HepG2 (cell line): ENCODE data around the gene MOV10L1. TPM values are rescaled to one million over a fixed set of nuclear protein-coding genes. Genes with fewer than 3 reads are reported as not detected.
A peak's percentile ranks its signal among the peaks of the same experiment; 100 is the strongest.

Experiments used
- ARID4A ChIP-seq: sonication (generic); formaldehyde crosslinking; IDR thresholded peaks from 2 replicates; pipeline ENCODE4 v1.5.0; 2020; ENCODE audit warnings: mild to moderate bottlenecking, missing genetic modification reagents, borderline replicate concordance
- CERS6 ChIP-seq: sonication (generic); formaldehyde crosslinking; IDR thresholded peaks from 2 replicates; pipeline ENCODE4 v1.5.0; 2020; ENCODE audit warnings: missing genetic modification reagents
- E2F2 ChIP-seq: sonication (generic); formaldehyde crosslinking; IDR thresholded peaks from 2 replicates; pipeline ENCODE4 v1.4.0; 2020; ENCODE audit warnings: missing genetic modification reagents, borderline replicate concordance
- GATA4 ChIP-seq: sonication (generic); IDR thresholded peaks from 2 replicates; pipeline ENCODE4 v1.6.1; 2016; ENCODE audit warnings: antibody characterized with exemption, low read depth, borderline replicate concordance
- GATAD2A ChIP-seq: IDR thresholded peaks from 2 replicates; pipeline ENCODE4 v1.6.1; 2016
- NKX3-1 ChIP-seq: sonication (generic); formaldehyde crosslinking; IDR thresholded peaks from 2 replicates; pipeline ENCODE4 v1.5.0; 2020; ENCODE audit warnings: missing genetic modification reagents
- PHF20 ChIP-seq: sonication (generic); formaldehyde crosslinking; IDR thresholded peaks from 2 replicates; pipeline ENCODE4 v1.5.0; 2020; ENCODE audit warnings: mild to moderate bottlenecking, missing genetic modification reagents
- PHF8 ChIP-seq: sonication (generic); formaldehyde crosslinking; IDR thresholded peaks from 2 replicates; pipeline ENCODE4 v1.5.0; 2020; ENCODE audit warnings: missing genetic modification reagents
- RBAK ChIP-seq: sonication (generic); formaldehyde crosslinking; IDR thresholded peaks from 2 replicates; pipeline ENCODE4 v1.5.1; 2020; ENCODE audit warnings: mild to moderate bottlenecking, missing genetic modification reagents
- REPIN1 ChIP-seq: sonication (generic); formaldehyde crosslinking; IDR thresholded peaks from 2 replicates; pipeline ENCODE4 v1.8.0; 2022; ENCODE audit warnings: missing genetic modification reagents, low read depth, mild to moderate bottlenecking, borderline replicate concordance
- SIX1 ChIP-seq: sonication (generic); formaldehyde crosslinking; IDR thresholded peaks from 2 replicates; pipeline ENCODE4 v1.4.0; 2020; ENCODE audit warnings: missing genetic modification reagents, borderline replicate concordance
- TEAD3 ChIP-seq: optimal IDR thresholded peaks from 2 replicates; pipeline ENCODE3; 2016; ENCODE audit warnings: borderline replicate concordance
- ZHX1 ChIP-seq: sonication (generic); formaldehyde crosslinking; IDR thresholded peaks from 2 replicates; pipeline ENCODE4 v1.8.1; 2022; ENCODE audit warnings: low read depth, mild to moderate bottlenecking, missing genetic modification reagents
- ZKSCAN1 ChIP-seq: fragments of 150-350 bp; IDR thresholded peaks from 2 replicates; pipeline ENCODE4 v1.6.1; 2014; ENCODE audit warnings: low read length
- ZNF30 ChIP-seq: sonication (generic); formaldehyde crosslinking; IDR thresholded peaks from 2 replicates; pipeline ENCODE4 v1.5.0; 2020; ENCODE audit warnings: mild to moderate bottlenecking, missing genetic modification reagents
- ZNF33B ChIP-seq: sonication (generic); formaldehyde crosslinking; IDR thresholded peaks from 2 replicates; pipeline ENCODE4 v1.5.1; 2020; ENCODE audit warnings: mild to moderate bottlenecking, missing genetic modification reagents
- ZNF414 ChIP-seq: sonication (generic); formaldehyde crosslinking; IDR thresholded peaks from 2 replicates; pipeline ENCODE4 v1.5.0; 2020; ENCODE audit warnings: missing genetic modification reagents
- ZNF558 ChIP-seq: sonication (generic); formaldehyde crosslinking; IDR thresholded peaks from 2 replicates; pipeline ENCODE4 v1.9.0; 2022; ENCODE audit warnings: mild to moderate bottlenecking, missing genetic modification reagents, borderline replicate concordance
- polyA plus RNA-seq, 8 experiments: library from polyadenylated mRNA; depleted of rRNA in 3 of 8; stranded (reverse) in 7 of 8; unstranded in 1 of 8; fragments of >200 nt; fragmentation: Illumina TruSeq in 4 of 8; extraction: Trizol in 4 of 8; gene quantifications; 2 replicates each; pipeline versions ENCODE4 v1.2.1 to v1.2.3, GENCODE V29; 2011 to 2016; ENCODE audit warnings: low read depth in 4 of 8, missing spikeins in 1 of 8, mixed read lengths in 1 of 8; ENCODE audit not compliant: insufficient read depth in 1 of 8
- total RNA-seq, 5 experiments: library from RNA; depleted of rRNA; stranded (reverse); fragments of >200 nt; fragmentation: Illumina TruSeq; extraction: Trizol; gene quantifications; 2 replicates each; pipeline ENCODE4 v1.2.3, GENCODE V29; 2016; ENCODE audit warnings: low read depth in 1 of 5

The MOV10L1 gene
- total and polyA plus RNA-seq, 2 of the 13 experiments (the other 11 are each of a cell fraction or from before 2014, with no cell fraction given): 0.11 to 0.12 TPM

GRCh38 chr22:50145721-50146438 is 56.1 kb downstream of the MOV10L1 start (continued):
- TF ChIP-seq ARID4A (CRISPR knock-in tag) (peak; percentile 23), CERS6 (no peak), SIX1 (CRISPR knock-in tag) (no peak), RBAK (CRISPR knock-in tag) (no peak), TEAD3 (CRISPR knock-in tag) (peak; percentile 31), ZNF558 (CRISPR knock-in tag) (no peak), GATAD2A (CRISPR knock-in tag) (peak; percentile 49), ZHX1 (CRISPR knock-in tag) (0 out of 2 replicates have a peak, but pooled peaks have one; percentile 26), NKX3-1 (no peak), ZKSCAN1 (no peak), PHF8 (no peak; the same call in 1 of the 2 replicates), ZNF30 (no peak), E2F2 (CRISPR knock-in tag) (no peak), ZNF33B (CRISPR knock-in tag) (no peak), GATA4 (no peak), REPIN1 (CRISPR knock-in tag) (0 out of 2 replicates have a peak, but pooled peaks have one; percentile 35), ZNF414 (CRISPR knock-in tag) (peak; percentile 35; the same call in 1 of the 2 replicates), PHF20 (CRISPR knock-in tag) (no peak)
